Fibroblast of mammary gland (primary cell): ENCODE measurements around the gene PAK1.
A peak's percentile ranks its signal among the peaks of the same experiment; 100 is the strongest.

Source experiments
- DNase-seq: peaks from one replicate; pipeline ENCODE4 v3.0.0-alpha.2; 2010; ENCODE audit warnings: low read depth
- H3K4me3 ChIP-seq: 2 replicates; pipeline ENCODE4 v1.5.1; 2011; ENCODE audit warnings: low read depth, mild to moderate bottlenecking, low read length, moderate library complexity; ENCODE audit not compliant: control insufficient read depth
- TF ChIP-seq, protein P1 (sequence below): conservative IDR thresholded peaks from 2 replicates; pipeline ENCODE4 v1.5.1; 2011; ENCODE audit warnings: low read depth, low read length, inconsistent platforms; ENCODE audit not compliant: control insufficient read depth, insufficient read depth

Gene PAK1

DNA sequence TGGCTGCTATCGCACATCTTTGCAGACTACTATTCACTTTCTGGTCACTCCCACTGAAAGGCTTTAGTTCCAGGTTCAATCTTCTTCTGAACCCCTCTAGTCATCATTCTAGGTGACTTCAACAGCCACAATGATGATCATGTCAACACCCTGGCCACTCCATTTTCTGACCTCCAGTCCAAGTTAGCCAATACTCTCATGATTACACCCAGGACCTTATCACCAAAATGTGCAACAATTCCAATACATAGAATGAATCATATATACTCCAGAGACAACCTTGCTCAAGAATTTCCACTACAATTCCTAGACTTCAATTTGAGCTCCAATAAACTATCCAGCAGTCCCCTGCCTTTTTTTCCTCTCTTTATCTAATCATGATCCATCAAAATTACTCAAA, 70.7 kb downstream of the PAK1 start:
- TF ChIP-seq, protein P1, sequence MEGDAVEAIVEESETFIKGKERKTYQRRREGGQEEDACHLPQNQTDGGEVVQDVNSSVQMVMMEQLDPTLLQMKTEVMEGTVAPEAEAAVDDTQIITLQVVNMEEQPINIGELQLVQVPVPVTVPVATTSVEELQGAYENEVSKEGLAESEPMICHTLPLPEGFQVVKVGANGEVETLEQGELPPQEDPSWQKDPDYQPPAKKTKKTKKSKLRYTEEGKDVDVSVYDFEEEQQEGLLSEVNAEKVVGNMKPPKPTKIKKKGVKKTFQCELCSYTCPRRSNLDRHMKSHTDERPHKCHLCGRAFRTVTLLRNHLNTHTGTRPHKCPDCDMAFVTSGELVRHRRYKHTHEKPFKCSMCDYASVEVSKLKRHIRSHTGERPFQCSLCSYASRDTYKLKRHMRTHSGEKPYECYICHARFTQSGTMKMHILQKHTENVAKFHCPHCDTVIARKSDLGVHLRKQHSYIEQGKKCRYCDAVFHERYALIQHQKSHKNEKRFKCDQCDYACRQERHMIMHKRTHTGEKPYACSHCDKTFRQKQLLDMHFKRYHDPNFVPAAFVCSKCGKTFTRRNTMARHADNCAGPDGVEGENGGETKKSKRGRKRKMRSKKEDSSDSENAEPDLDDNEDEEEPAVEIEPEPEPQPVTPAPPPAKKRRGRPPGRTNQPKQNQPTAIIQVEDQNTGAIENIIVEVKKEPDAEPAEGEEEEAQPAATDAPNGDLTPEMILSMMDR: no peak
- peak; percentile 48 for DNase-seq

DNA sequence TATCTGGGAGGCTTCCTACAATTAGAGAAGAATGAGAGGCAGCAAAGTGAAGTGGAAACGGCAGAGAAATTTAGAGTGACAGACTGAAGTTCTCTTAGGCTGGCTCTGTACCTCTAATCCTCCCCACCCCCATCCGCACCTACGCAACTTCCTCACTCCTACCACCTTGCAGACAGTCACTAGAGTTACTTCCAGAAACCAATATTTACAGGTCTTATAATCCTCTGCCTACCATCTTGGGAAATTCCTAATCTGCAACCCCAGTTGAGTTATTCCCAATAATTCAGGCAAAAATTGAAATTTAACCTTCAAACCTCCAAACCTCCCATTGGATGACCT, 71.7 kb downstream of the PAK1 start:
- no peak overlapping the region for H3K4me3 ChIP-seq
- no peak for DNase-seq
- TF ChIP-seq, protein P1: no peak

More for the DNA sequence above, 70.7 kb downstream of the PAK1 start:
- H3K4me3 ChIP-seq: no peak overlapping the region

DNA sequence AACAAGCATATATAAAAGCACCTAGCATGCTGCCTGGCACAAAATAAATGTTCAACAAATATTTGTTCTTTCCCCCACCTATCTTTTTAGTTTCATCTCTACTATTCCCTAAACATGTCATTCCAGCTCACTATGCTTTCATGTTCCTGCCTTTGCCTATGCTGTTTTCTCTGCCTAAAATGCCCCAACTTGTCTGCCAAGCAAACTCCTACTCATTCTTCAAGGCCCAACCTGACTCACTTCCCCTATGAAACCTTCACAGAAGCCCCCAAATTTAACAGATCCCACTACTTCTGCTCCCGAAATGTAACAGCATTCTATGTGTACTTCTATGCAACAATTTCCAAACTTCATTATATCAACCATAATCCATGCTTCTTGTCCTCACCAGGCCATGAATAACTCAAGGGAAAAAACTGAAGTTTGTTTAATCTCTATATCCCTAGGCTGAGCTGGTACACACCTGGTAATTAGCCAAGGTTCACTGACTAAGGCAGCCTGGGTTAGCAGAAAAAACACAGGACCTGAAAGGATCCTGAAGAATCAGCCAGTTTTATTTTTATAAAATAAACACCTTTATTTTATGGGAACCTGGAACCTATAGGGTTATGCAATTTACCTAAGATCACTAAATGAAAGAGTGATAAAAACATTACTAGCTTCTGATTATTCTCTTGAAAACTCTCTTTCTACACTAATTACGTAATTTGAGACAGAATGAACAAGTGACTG, 72.2 kb downstream of the PAK1 start:
- DNase-seq: no peak
- no peak overlapping the region for H3K4me3 ChIP-seq
- TF ChIP-seq, protein P1: no peak

DNA sequence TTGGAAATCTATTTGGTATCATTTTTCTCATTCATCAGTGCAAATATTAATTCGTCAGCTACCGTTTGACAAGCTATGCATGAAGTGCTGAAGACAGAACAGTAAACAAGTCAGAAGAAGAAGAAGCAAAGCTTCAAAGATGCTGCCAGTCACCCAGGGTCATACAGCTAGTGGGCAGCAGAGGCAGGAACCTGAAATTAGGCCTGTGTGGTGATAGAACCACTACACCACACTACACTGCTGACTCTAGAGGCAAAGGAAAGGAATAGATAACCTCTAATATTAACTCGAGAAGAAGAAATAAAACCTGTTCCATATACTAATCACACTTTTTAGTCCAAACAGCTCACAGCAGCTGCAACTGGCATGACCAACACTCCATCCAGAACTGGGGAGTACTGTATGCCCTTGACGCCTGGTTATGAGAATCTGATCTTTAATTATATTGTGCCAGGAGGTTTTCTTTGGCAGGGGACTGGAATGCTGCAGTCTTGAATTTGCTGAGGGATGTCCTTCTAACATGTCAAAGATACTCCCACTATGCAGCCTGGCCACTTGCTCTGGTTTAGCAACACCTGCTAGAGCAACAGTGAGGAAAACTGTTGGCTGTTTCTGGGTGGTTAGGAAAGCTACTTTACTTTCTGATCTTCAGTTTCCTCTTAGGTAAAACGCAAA, 73.0 kb downstream of the PAK1 start:
- no peak overlapping the region for H3K4me3 ChIP-seq
- TF ChIP-seq, protein P1: no peak
- DNase-seq: no peak

DNA sequence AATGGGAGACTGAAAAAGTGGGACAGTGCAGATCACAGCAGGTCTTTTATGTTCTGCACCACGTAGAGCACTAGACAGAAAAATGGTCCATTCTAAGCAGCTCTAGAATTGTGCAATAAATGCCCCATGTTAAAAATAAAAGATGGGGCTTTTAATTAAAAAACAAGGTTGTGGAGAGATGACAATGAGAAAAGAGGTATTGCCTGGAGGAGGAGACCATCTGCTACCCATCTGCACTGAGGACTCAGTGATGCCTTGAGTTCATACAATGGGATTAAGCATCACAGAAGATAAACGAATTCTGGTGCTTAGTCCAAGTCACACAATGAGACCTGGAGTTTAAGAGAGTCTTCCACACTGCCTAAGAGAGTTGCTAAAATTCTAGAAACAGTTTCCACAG, 73.6 kb downstream of the PAK1 start:
- no peak for DNase-seq
- no peak overlapping the region for H3K4me3 ChIP-seq
- TF ChIP-seq, protein P1: no peak

DNA sequence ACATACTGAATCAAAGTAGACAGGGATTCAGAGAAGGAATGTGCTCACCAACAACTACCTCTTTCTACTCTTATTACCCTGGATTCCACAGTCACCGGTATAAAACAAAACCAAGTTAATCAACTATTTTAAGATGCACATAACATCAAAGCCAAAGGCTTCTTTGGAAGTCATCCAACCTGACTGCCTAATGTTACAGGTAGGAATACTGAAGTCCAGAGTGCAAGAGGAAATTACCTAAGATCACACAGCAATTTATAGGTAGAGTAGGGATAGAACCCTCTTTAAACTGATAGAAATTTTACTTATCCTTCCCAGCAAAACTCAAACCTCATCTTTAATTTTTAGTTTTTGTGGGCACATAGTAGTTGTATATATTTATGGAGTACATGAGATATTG, 76.3 kb downstream of the PAK1 start:
- no peak overlapping the region for H3K4me3 ChIP-seq
- no peak for DNase-seq
- TF ChIP-seq, protein P1: no peak
